Endothelial cell of umbilical vein (primary cell): ENCODE data around the gene EMD. TPM values are rescaled to one million over a fixed set of nuclear protein-coding genes. Genes with fewer than 3 reads are reported as not detected.
"Not testable (repeated sequence)": the region's sequence is repeated elsewhere in the genome, so short reads cannot be mapped to it uniquely, and the experiment has no call there.

ENCODE experiments used
- BruUV-seq: library from RNA; stranded (reverse); fragments of 400-500 nt; replicated peaks from 2 replicates; lab custom pipeline; 2021; lab: Mats Ljungman, UMichigan
- CTCF ChIA-PET: fragments of 300-600, 350-600 bp; sonication (Branson Sonifier 250); formaldehyde crosslinking; loops from one replicate; lab custom pipeline; 2021; ENCODE audit warnings: antibody characterized with exemption, inconsistent platforms; lab: Charles Lee
- POLR2A ChIA-PET: fragments of 300-600, 350-600 bp; sonication (Branson Sonifier 250); formaldehyde crosslinking; loops from one replicate; lab custom pipeline; 2021; ENCODE audit warnings: antibody characterized with exemption, inconsistent platforms; lab: Charles Lee
- DNase-seq: peaks from one replicate; pipeline ENCODE4 v3.0.0-alpha.2; 2011; ENCODE audit warnings: low read depth, low spot score
- FAIRE-seq: peaks from 2 replicates; lab custom pipeline; 2011; peaks lifted over from hg19 to GRCh38; lab: Jason Lieb, UNC
- H2AFZ ChIP-seq: 2 replicates; pipeline ENCODE4 v1.6.0; 2012; ENCODE audit warnings: low read depth, low read length, control low read depth, inconsistent platforms
- H3K27ac ChIP-seq: 2 replicates; pipeline ENCODE4 v1.5.1; 2011; ENCODE audit warnings: low read depth, mild to moderate bottlenecking, control low read depth, low read length, moderate library complexity; ENCODE audit not compliant: insufficient read depth
- H3K27me3 ChIP-seq, 2 experiments: 2 replicates each; pipeline versions ENCODE4 v1.6.0 to v1.6.1; 2011; ENCODE audit warnings: low read length in 2 of 2, mixed read lengths in 1 of 2; ENCODE audit not compliant: control insufficient read depth in 2 of 2, insufficient read depth in 2 of 2
- H3K36me3 ChIP-seq, 2 experiments: 2 replicates in 1 of 2; 3 replicates in 1 of 2; pipeline ENCODE4 v1.5.1; 2011; ENCODE audit warnings: low read length in 2 of 2, mild to moderate bottlenecking in 1 of 2, moderate library complexity in 1 of 2; ENCODE audit not compliant: control insufficient read depth in 2 of 2, insufficient read depth in 2 of 2; ENCODE audit errors: extremely low read depth in 1 of 2
- H3K4me1 ChIP-seq: 3 replicates; pipeline ENCODE4 v1.5.1; 2011; ENCODE audit warnings: mild to moderate bottlenecking, low read length; ENCODE audit not compliant: control insufficient read depth, insufficient read depth; ENCODE audit errors: extremely low read depth
- H3K4me2 ChIP-seq: 2 replicates; pipeline ENCODE4 v1.6.1; 2011; ENCODE audit warnings: low read length, control low read depth, mixed read lengths; ENCODE audit not compliant: insufficient read depth
- H3K4me3 ChIP-seq, 3 experiments: fragments of 200-600 bp in 1 of 3; sonication (generic), shearing (Covaris generic) in 1 of 3; replicated peaks in 1 of 3; 2 replicates each; pipeline ENCODE4 v1.5.1; 2011 to 2016; ENCODE audit warnings: control low read depth in 3 of 3, low read length in 3 of 3, mild to moderate bottlenecking in 2 of 3, inconsistent platforms in 1 of 3, low read depth in 1 of 3, moderate library complexity in 1 of 3; ENCODE audit not compliant: insufficient read depth in 1 of 3
- H3K79me2 ChIP-seq: 2 replicates; pipeline ENCODE4 v1.6.0; 2012; ENCODE audit warnings: low read length, inconsistent platforms; ENCODE audit not compliant: control insufficient read depth, insufficient read depth
- H3K9ac ChIP-seq: replicated peaks from 2 replicates; pipeline ENCODE3; 2011; ENCODE audit warnings: low read length, control low read depth; ENCODE audit not compliant: insufficient read depth; ENCODE audit errors: extremely low read depth
- H3K9me1 ChIP-seq: replicated peaks from 3 replicates; pipeline ENCODE4 v1.6.0; 2011; ENCODE audit warnings: mild to moderate bottlenecking, low read length; ENCODE audit not compliant: control insufficient read depth, insufficient read depth; ENCODE audit errors: extremely low read depth
- H3K9me3 ChIP-seq: replicated peaks from 2 replicates; pipeline ENCODE4 v1.5.1; 2012; ENCODE audit warnings: low read length, inconsistent platforms; ENCODE audit not compliant: control insufficient read depth, insufficient read depth
- H4K20me1 ChIP-seq: replicated peaks from 2 replicates; pipeline ENCODE3; 2011; ENCODE audit warnings: mild to moderate bottlenecking, low read length; ENCODE audit not compliant: control insufficient read depth, insufficient read depth; ENCODE audit errors: extremely low read depth
- dilution Hi-C: fragments of 300-500 bp; cut with MboI; formaldehyde crosslinking; loops from one replicate; pipeline ENCODE4 v1.15.0; 2019; ENCODE audit warnings: low sequenced_read_pairs; ENCODE audit not compliant: extremely low pct_ligation_motif_present
- intact Hi-C: fragments of 100-400 bp; cut with micrococcal nuclease; formaldehyde crosslinking; loops from one replicate; pipeline ENCODE4 v1.10.0; 2022
- polyA plus RNA-seq, 4 experiments: library from polyadenylated mRNA; depleted of rRNA in 3 of 4; stranded (reverse) in 3 of 4; unstranded in 1 of 4; fragments of >200 nt; gene quantifications; 2 replicates each; pipeline versions ENCODE4 v1.2.1 to v1.2.3, GENCODE V29; 2011 to 2012; ENCODE audit warnings: missing spikeins in 1 of 4
- total RNA-seq: library from RNA; stranded (reverse); gene quantifications from 2 replicates; pipeline ENCODE4 v1.2.3, GENCODE V29; 2021

Gene EMD
- total and polyA plus RNA-seq, 2 donors (not counting 3 experiments of a cell fraction or from before 2014, with no cell fraction given), result 50.6 to 76.8 TPM

DNA sequence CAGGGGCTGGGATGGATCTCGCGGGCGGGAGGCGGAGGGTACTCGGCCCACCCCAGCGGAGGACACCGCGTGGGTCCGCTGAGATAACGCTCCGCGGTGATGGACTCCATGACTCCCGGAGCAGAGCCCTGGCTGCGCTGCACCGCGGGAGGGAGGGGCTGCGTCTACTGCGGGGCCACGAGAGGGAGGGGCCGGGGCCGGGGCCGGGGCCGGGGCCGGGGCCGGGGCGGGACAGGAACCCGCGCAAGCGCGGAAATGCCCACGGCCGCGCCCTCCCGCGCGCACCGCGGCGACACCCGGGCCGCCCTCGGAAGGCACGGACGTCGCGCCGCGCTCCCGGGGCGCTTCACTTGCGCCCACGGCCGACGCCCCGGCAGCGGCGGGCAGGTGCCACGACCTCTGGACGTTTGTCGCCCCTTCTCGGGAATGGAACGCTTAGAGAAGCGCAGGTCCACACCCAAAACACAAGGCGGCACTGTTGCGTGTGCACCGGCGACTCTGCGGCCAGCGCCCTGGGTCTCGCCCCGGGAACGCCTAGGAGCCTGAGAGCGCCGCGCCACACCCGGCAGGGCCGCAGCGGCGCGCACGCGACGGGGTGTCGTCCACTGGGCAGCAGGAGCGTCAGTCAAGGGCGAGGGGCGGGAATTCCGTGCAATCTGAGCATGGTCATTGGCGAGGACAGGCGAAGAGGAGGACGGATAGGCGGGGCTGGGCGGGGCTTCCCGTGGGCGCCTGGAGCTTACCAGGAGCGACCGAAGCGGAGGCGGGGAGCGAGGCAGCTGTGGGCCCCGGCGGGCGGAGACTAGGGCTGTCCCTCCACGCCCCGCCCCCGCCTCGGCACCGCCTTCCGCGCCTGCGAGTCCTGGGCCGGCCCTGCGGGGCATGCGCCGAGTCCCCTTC, 37.4 kb upstream of the EMD start:
- dilution Hi-C loops, H3K9ac ChIP-seq, H3K4me3 ChIP-seq, H3K4me1 ChIP-seq, H3K36me3 ChIP-seq, H3K9me3 ChIP-seq, H3K79me2 ChIP-seq, H3K4me2 ChIP-seq, H3K27me3 ChIP-seq, BruUV-seq, DNase-seq, H2AFZ ChIP-seq, intact Hi-C loops, CTCF ChIA-PET, H4K20me1 ChIP-seq, H3K9me1 ChIP-seq, H3K27ac ChIP-seq, POLR2A ChIA-PET: not testable (repeated sequence)
- peak; percentile 100 for FAIRE-seq

GRCh38 chrX:154343063-154343462, 36.0 kb upstream of the EMD start:
- dilution Hi-C loops, H3K36me3 ChIP-seq, H3K79me2 ChIP-seq, H3K9ac ChIP-seq, H3K9me3 ChIP-seq, H2AFZ ChIP-seq, CTCF ChIA-PET, H3K27ac ChIP-seq, H3K27me3 ChIP-seq, FAIRE-seq, POLR2A ChIA-PET, H3K4me2 ChIP-seq, BruUV-seq, H3K9me1 ChIP-seq, H4K20me1 ChIP-seq, H3K4me3 ChIP-seq, intact Hi-C loops, DNase-seq, H3K4me1 ChIP-seq: not testable (repeated sequence)

DNA sequence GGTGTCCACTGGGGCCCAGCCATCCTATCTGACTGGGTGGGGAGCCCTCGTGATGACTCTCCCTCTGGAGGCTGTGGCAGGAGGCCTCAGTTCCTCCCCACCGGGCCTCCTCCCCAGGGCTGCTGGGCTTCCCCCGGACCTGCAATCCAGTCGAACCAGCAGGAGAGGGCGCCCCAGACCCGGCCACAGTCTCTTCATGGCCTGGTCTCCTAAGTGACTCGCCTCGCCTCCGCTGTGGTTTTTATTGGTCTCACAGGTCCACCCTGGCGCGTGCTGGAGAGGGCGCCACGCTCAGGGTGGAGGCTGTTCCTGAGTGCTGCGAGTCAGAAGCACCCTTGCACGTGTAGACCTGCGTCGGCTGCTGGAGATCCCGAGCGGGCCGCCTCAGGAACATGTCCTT, 35.5 kb upstream of the EMD start:
- H3K4me3 ChIP-seq, intact Hi-C loops, H3K9me3 ChIP-seq, dilution Hi-C loops, H3K36me3 ChIP-seq, H3K4me2 ChIP-seq, BruUV-seq, DNase-seq, H4K20me1 ChIP-seq, H3K9ac ChIP-seq, FAIRE-seq, H3K79me2 ChIP-seq, H3K9me1 ChIP-seq, H3K4me1 ChIP-seq, H3K27me3 ChIP-seq, POLR2A ChIA-PET, CTCF ChIA-PET, H2AFZ ChIP-seq, H3K27ac ChIP-seq: not testable (repeated sequence)
